ENCODE data around the gene TSHR. TPM values are rescaled to one million over a fixed set of nuclear protein-coding genes. Genes with fewer than 3 reads are reported as not detected.

Gene TSHR
- total and polyA plus RNA-seq, 9 donors = 0.15 to 0.41 (median 0.23) TPM; not detected in 6

DNA sequence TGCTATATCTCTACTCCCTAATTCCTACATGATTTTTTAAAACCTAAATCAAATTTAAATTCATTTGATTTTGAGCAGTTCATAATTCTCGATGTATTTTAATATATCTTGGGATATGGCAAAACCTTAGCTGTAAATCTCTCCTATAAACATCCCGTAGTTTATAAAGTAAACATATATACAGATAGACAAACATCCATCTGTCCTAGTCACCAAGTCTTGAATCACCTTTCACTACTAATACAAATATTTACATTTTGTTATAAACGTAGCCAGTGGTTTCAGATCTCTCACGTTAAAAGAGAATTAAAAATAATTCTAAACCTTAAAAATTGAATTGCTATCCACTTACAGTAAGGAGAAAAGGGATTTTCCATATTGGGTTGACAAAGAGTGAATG, 107.0 kb downstream of the TSHR start:
- Histone ChIP-seq H3K27ac (no peak overlapping the region), H3K27me3 (no peaks in the 10 kb centered on the region), H3K9me3 (no peaks in the 10 kb centered on the region), H3K4me1 (ENCODE audit: insufficient read depth) (no peaks in the 10 kb centered on the region), H3K4me3 (no peak overlapping the region), H3K36me3 (no peaks in the 10 kb centered on the region)
- 53 to 61% (median 54%) methylated on average over 4 of the region's 4 CpGs for WGBS, 3 donors
- DNase-seq = no peak
- intact Hi-C loops (cut with DNase I) = no loop called here
- TF ChIP-seq, protein P1, sequence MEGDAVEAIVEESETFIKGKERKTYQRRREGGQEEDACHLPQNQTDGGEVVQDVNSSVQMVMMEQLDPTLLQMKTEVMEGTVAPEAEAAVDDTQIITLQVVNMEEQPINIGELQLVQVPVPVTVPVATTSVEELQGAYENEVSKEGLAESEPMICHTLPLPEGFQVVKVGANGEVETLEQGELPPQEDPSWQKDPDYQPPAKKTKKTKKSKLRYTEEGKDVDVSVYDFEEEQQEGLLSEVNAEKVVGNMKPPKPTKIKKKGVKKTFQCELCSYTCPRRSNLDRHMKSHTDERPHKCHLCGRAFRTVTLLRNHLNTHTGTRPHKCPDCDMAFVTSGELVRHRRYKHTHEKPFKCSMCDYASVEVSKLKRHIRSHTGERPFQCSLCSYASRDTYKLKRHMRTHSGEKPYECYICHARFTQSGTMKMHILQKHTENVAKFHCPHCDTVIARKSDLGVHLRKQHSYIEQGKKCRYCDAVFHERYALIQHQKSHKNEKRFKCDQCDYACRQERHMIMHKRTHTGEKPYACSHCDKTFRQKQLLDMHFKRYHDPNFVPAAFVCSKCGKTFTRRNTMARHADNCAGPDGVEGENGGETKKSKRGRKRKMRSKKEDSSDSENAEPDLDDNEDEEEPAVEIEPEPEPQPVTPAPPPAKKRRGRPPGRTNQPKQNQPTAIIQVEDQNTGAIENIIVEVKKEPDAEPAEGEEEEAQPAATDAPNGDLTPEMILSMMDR (IDR thresholded peaks at IDR 0.05) = no peak
- TF ChIP-seq EP300 (IDR thresholded peaks at IDR 0.05) (no peak), POLR2A (IDR thresholded peaks at IDR 0.05) (no peak)

DNA sequence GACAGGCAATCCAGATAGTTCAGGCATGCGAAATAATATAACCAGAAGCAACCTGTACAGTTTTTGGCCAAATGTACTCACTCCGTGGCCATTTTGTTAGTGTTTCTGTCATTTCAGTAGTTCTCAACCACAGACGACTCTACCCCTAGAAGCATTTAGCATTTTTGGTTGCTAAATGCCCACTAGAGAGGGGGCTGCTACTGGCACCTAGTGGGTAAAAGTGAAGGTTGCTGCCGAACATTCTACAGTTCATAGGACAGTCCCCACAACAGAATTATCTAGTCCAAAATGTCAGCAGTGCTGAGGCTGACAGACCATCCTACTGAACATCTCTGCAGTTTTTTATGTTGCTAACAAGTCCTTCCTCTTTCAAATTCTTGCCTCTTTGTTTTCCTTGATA, 107.4 kb downstream of the TSHR start:
- TF ChIP-seq, protein P1 (IDR thresholded peaks at IDR 0.05) = no peak
- TF ChIP-seq POLR2A (IDR thresholded peaks at IDR 0.05) = no peak
- TF ChIP-seq EP300 (IDR thresholded peaks at IDR 0.05) = no peak
- intact Hi-C loops (cut with DNase I) = no loop called here
- Histone ChIP-seq H3K9me3 (no peaks in the 10 kb centered on the region), H3K4me3 (no peak overlapping the region), H3K4me1 (ENCODE audit: insufficient read depth) (no peaks in the 10 kb centered on the region), H3K27ac (no peak overlapping the region), H3K27me3 (no peaks in the 10 kb centered on the region), H3K36me3 (no peaks in the 10 kb centered on the region)
- no peak for DNase-seq
- WGBS, 3 donors = 17 to 27% (median 22%) methylated on average over 4 of the region's 4 CpGs

DNA sequence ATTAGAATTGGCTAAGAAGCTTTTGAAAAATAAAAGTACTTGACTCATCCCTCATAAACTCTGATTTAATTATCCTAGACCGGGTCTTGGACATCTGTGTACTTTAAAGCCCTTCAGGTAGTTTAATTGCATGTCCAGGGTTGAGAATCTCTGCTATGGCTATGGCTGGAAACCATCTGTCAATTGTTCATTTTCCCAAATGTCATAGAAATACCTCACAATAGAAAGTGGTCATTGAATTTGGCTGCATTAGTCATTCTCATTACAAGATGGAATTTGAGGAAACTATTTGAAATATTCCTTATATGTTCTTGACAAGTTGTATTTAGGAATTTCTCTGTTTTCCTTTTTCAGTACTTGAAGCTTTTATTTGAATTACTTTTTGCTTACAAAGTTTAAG, 111.3 kb downstream of the TSHR start:
- no peak overlapping the region for H3K27ac ChIP-seq
- TF ChIP-seq POLR2A (IDR thresholded peaks at IDR 0.05) (no peak), EP300 (IDR thresholded peaks at IDR 0.05) (no peak)
- TF ChIP-seq, protein P1 (IDR thresholded peaks at IDR 0.05) = no peak
- DNase-seq = no peak
- H3K36me3 ChIP-seq = no peaks in the 10 kb centered on the region
- 52 to 65% (median 61%) methylated on average over 1 of the region's 1 CpG for WGBS, 3 donors
- no peaks in the 10 kb centered on the region for H3K27me3 ChIP-seq
- no peaks in the 10 kb centered on the region for H3K9me3 ChIP-seq
- intact Hi-C loops (cut with DNase I) = no loop called here
- no peak overlapping the region for H3K4me3 ChIP-seq
- H3K4me1 ChIP-seq (ENCODE audit: insufficient read depth) = no peaks in the 10 kb centered on the region

DNA sequence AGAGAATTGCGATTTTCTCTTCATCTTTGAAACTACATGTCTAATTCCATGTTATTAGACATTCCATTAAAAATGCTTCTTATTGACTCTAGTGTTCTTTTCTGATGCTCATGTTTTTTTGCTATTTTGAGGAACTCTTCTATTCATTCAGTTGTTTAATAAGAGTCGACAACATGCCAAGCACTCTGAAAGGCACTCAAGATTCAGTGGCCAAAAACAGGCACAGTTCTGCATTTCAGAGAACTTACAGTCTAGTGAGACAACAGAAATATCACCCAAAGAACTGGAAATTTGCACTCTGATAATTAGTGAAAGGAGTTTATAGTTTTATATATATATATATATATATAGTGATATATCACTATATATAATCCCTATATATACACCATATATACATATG, 111.7 kb downstream of the TSHR start:
- DNase-seq = no peak
- Histone ChIP-seq H3K27me3 (no peaks in the 10 kb centered on the region), H3K4me1 (ENCODE audit: insufficient read depth) (no peaks in the 10 kb centered on the region), H3K36me3 (no peaks in the 10 kb centered on the region), H3K9me3 (no peaks in the 10 kb centered on the region), H3K4me3 (no peak overlapping the region), H3K27ac (no peak overlapping the region)
- intact Hi-C loops (cut with DNase I) = no loop called here
- WGBS, 3 donors = 89 to 95% (median 90%) methylated on average over 2 of the region's 2 CpGs
- TF ChIP-seq POLR2A (IDR thresholded peaks at IDR 0.05) (no peak), EP300 (IDR thresholded peaks at IDR 0.05) (no peak)
- TF ChIP-seq, protein P1 (IDR thresholded peaks at IDR 0.05) = no peak
